Esophagus (tissue), 2 donors: ENCODE results near the gene EIF4EBP2. TPM values are rescaled to one million over a fixed set of nuclear protein-coding genes. Genes with fewer than 3 reads are reported as not detected.
A peak's percentile ranks its signal among the peaks of the same experiment; 100 is the strongest.

Experiments used
- H3K27ac ChIP-seq, 2 donors: one replicate each; pipeline ENCODE4 v1.5.1; 2013; ENCODE audit warnings: low read depth in 2 of 2, mild to moderate bottlenecking in 2 of 2, inconsistent platforms in 1 of 2, low read length in 1 of 2, moderate library complexity in 1 of 2
- H3K27me3 ChIP-seq, 2 donors: one replicate each; pipeline ENCODE4 v1.6.1; 2013; ENCODE audit warnings: low read length in 2 of 2, control low read depth in 1 of 2, mild to moderate bottlenecking in 1 of 2; ENCODE audit not compliant: insufficient read depth in 2 of 2, control insufficient read depth in 1 of 2
- H3K36me3 ChIP-seq, 2 donors: one replicate each; pipeline ENCODE4 v1.6.1; 2013; ENCODE audit warnings: low read length in 1 of 2; ENCODE audit not compliant: control insufficient read depth in 2 of 2, insufficient read depth in 2 of 2
- H3K4me1 ChIP-seq, 2 donors: one replicate each; pipeline ENCODE4 v1.6.1; 2013; ENCODE audit warnings: low read length in 1 of 2; ENCODE audit not compliant: control insufficient read depth in 2 of 2, insufficient read depth in 2 of 2
- H3K4me3 ChIP-seq, 2 donors: one replicate each; pipeline ENCODE4 v1.5.1; 2013; ENCODE audit warnings: low read length in 2 of 2, mild to moderate bottlenecking in 2 of 2, low read depth in 1 of 2, moderate library complexity in 1 of 2
- H3K9me3 ChIP-seq, 2 donors: one replicate each; pipeline ENCODE4 v1.6.1; 2013; ENCODE audit warnings: mild to moderate bottlenecking in 2 of 2, low read depth in 1 of 2, low read length in 1 of 2, moderate library complexity in 1 of 2; ENCODE audit not compliant: control insufficient read depth in 2 of 2, insufficient read depth in 1 of 2
- WGBS, 2 donors: extraction: QIAGEN DNeasy Blood & Tissue Kit; methylation state at CpG; one replicate each; pipeline ENCODE4 v1.1.7; 2013; 5-methylcytosine and 5-hydroxymethylcytosine counted together
- polyA plus RNA-seq, 2 donors: library from polyadenylated mRNA; stranded (reverse); fragments of 200-250 nt; gene quantifications; one replicate each; pipeline ENCODE4 v1.2.3, GENCODE V29; 2013
- donor health status: healthy with polysubstance abuse.
- donor health status: Bipolar disorder and iron deficiency.

Gene EIF4EBP2
- polyA plus RNA-seq, 2 donors, result 18.1 to 18.7 TPM

DNA sequence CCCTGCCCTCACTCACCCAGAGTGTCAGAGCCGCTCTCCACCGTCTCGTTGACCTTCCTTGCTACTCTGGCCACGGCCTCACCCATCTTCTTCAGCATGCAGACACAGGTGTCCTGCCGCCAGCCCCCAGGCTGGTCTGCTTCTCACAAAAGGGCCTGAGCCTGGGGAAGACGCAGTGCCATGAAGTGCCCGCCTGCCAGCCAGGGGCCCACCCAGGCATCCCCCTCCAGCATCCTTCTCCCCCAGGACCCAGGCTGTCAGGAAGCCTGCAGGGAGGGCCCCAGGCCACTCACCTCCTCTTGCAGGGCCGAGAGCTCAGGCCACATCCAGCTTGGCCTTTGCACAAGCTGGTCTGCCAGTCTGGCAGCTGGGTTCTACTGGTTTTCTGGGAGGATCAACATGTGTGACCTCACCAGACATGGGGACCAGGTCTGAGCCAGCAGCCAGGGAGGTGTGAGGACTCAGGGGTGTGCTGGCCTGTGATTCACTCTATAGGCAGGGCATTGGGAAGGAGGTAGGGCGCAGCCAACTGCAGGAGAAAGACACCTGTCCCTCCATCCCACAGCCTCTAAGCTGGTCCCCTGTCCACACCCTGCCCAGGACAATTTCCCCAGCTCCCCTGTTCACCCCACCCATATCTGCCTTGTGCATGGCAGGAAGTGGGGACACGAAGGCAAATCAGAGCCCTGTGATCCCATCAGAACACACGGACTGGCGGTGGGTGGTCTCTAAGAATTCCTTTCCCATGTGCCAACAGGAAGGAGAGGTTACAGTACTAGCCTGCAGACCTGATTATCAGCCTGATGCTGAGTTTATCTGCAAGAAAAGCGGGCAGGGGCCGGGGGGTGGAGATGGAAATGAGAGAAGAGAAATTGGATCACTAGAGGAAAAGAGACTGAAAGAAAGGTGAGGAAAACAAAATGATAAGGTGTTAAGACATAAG, 27.2 kb upstream of the EIF4EBP2 start:
- H3K27me3 ChIP-seq, result no peaks in the 10 kb centered on the region
- H3K4me1 ChIP-seq, result peaks cover 0 to 9% of the 10 kb centered on the region in 2 donors
- H3K4me3 ChIP-seq, result peak overlapping the region in 1 of 2 donors; percentile 27
- H3K36me3 ChIP-seq, result peaks cover 0 to 6% of the 10 kb centered on the region in 2 donors
- H3K9me3 ChIP-seq, result peaks cover 0 to 2% of the 10 kb centered on the region in 2 donors
- 90 to 93% methylated on average over 14 of the region's 14 CpGs for WGBS, 2 donors
- peak overlapping the region; percentile 59 to 76 for H3K27ac ChIP-seq

DNA sequence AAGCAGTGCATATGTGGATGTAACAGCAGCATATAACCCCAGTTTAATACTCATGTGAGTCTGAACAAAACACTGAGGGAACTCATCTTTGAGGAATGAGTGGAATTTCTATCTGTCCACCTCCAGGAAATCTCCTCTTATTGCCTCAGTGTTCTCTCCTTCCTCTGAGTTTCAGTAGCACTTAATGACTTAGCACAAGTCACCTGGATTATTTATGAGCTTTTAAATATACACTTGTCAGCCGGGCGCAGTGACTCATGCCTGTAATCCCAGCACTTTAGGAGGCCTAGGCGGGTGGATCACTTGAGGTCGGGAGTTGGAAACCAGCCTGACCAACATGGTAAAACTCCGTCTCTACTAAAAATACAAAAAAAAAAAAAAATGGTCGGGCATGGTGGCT, 25.8 kb upstream of the EIF4EBP2 start:
- no peak overlapping the region for H3K4me3 ChIP-seq
- no peak overlapping the region for H3K27ac ChIP-seq
- H3K27me3 ChIP-seq, result no peaks in the 10 kb centered on the region
- peaks cover 0 to 2% of the 10 kb centered on the region in 2 donors for H3K9me3 ChIP-seq
- peaks cover 0 to 9% of the 10 kb centered on the region in 2 donors for H3K4me1 ChIP-seq
- 43 to 45% methylated on average over 6 of the region's 6 CpGs for WGBS, 2 donors
- H3K36me3 ChIP-seq, result peaks cover 0 to 6% of the 10 kb centered on the region in 2 donors

DNA sequence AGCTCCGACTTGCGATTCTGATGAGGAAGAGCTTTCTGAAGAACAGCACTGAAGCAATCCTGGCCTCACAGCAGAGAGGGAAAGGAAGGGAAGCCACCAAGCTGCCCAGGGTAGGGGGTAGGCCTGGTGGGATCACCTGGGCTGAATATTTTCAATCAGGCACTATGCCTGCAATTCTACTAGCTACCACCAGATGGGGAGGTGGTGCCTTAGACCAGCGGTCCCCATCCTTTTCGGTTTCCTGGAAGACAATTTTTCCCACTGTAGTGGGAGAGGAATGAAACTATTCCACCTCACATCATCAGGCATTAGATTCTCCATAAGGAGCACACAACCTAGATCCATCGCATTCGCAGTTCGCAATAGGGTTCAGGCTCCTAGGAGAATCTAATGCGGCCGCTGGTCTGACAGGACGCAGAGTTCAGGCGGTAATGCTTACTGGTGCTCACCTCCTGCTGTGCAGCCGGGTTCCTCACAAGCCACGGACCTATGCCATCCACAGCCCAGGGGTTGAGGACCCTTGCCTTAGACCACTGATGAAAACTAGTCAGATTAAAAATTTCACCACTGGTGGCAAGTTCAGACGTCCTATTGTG, 24.3 kb upstream of the EIF4EBP2 start:
- Histone ChIP-seq H3K27ac (no peak overlapping the region), H3K4me3 (no peak overlapping the region), H3K27me3 (no peaks in the 10 kb centered on the region), H3K9me3 (peaks cover 0 to 2% of the 10 kb centered on the region in 2 donors), H3K4me1 (peaks cover 0 to 9% of the 10 kb centered on the region in 2 donors), H3K36me3 (peaks cover 0 to 2% of the 10 kb centered on the region in 2 donors)
- WGBS, 2 donors, result 92 to 93% methylated on average over 14 of the region's 14 CpGs

DNA sequence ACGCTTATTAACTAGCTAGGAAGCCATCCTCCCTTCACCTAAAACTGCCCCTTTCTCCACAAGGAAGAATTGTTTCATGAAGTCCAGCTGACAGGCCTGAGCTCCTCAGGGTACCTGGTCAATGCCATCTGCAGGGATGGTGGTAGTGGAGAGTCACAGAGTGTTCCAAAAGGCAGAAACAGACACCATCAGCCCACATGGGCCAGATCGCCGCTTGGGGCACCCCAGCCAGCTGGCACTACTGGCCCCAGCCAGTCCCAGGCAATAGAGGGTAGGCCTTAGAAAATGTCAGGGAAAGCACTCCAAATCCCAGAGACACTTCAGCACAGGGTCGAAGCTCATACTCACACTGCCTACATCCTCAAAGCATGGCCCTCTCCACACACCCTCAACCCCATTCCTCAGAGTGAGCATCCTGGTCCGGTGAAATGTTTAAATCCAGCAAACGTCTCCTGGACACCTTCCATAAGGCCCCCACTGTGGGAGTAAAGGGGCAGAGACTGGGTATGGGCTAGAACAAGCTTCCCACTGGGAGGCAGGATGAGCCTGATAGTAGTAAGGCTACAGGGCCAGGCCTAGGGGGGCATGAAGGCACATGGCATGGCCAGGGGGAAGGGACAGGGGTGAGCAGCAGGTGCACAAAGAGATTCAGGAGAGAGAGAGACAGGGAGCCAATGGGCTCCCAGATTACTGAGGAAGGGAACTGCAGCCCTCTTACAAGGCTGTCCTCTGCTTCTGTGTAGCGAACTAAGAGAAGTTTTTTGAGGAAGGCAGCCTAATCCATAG, 23.4 kb upstream of the EIF4EBP2 start:
- Histone ChIP-seq H3K4me3 (no peak overlapping the region), H3K36me3 (no peaks in the 10 kb centered on the region), H3K27me3 (no peaks in the 10 kb centered on the region), H3K9me3 (peaks cover 0 to 2% of the 10 kb centered on the region in 2 donors), H3K4me1 (peaks cover 0 to 9% of the 10 kb centered on the region in 2 donors), H3K27ac (no peak overlapping the region)
- 93 to 94% methylated on average over 7 of the region's 7 CpGs for WGBS, 2 donors

DNA sequence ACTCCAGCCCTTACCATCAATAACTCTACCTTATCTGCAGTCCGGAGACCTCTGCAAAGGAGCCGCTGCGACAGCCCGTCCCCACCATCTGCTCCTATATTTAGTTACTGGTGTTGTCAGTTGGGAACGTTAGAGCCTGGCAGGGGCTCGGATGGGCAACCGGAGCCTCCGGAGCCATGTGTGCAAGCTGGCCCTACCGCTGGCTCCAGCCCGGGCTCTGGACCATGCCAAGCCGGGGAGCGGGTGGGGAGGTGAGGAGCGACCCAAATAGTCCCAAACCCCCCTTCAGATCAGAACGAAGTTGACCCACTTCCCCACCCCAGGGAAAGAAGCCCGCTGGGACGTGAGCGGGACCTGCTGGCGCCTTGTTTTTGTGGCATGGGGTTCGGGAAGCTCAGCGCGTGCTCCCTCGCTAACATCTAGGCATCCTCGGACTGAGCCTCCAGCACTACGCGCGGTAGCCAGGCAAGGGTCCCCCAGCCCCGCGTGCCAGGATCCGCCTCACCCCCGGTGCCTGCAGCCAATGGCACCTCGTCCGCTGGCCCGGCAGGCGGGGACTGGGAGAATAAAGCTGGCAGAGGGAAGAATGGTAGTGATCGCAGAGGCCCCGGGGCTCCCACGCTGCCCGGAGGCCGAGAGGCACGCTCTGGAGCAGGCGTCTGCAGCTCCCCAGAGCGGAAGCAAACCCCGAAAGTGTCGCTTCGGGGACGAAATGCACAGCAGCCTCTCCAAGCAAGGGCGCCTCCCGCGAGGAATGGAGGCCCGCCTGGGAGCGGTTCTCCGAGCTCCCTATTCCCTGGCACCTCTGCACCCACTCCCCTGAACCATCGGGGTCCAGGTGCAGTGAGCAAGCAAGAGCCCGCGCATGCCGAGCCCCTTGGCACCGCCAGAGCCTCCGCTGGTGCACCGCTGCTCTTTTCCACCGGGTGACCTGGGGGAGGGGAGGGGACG, 22.2 kb upstream of the EIF4EBP2 start:
- peaks cover 0 to 6% of the 10 kb centered on the region in 2 donors for H3K4me1 ChIP-seq
- peaks cover 0 to 2% of the 10 kb centered on the region in 2 donors for H3K9me3 ChIP-seq
- H3K36me3 ChIP-seq, result no peaks in the 10 kb centered on the region
- no peaks in the 10 kb centered on the region for H3K27me3 ChIP-seq
- peak overlapping the region; percentile 28 to 69 for H3K27ac ChIP-seq
- 4% methylated on average over 61 of the region's 61 CpGs for WGBS, 2 donors
- H3K4me3 ChIP-seq, result peak overlapping the region; percentile 67 to 72

DNA sequence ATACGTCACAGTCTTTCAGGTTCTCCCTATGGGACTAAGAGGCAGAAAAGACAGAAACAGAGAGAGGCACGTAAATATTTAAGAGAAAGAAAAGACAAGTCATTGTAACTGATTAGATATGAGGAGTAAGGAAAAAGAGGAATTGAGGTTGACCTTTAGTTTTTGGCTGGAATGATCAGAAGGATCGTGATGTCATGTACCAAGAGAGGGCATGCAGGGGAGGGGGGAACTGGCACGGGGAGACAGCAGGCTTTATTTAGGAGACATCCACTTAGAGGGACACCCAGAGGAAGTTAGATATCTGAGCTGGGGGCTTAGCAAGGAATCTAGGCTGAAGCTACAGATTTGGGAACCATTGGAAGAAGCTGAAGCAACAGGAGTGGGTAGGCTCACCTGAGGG, 12.3 kb upstream of the EIF4EBP2 start:
- 39 to 57% methylated on average over 4 of the region's 4 CpGs for WGBS, 2 donors
- peaks cover 0 to 3% of the 10 kb centered on the region in 2 donors for H3K4me1 ChIP-seq
- H3K36me3 ChIP-seq, result no peaks in the 10 kb centered on the region
- no peak overlapping the region for H3K4me3 ChIP-seq
- H3K27me3 ChIP-seq, result no peaks in the 10 kb centered on the region
- no peak overlapping the region for H3K27ac ChIP-seq
- H3K9me3 ChIP-seq, result no peaks in the 10 kb centered on the region

DNA sequence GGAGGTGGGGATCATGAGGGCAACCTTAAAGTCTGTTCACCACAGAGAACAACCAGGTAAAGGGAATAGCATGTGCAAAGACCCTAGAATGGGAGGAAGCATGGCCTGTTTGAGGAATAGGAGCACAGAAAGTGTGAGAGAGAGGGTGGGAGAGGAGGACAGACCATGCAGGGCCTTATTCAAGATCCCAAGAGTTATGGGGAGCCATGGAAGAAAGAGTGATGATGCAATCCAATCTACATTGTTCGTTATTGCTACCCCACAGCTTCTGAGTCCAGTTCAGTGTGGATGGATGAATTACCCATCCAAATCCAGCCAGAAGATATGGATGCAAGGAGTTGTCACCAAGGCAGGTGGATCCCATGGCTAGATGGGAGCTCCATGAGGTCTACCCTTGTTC, 7.8 kb upstream of the EIF4EBP2 start:
- H3K4me3 ChIP-seq, result no peak overlapping the region
- H3K4me1 ChIP-seq, result peaks cover 0 to 3% of the 10 kb centered on the region in 2 donors
- no peaks in the 10 kb centered on the region for H3K36me3 ChIP-seq
- H3K27ac ChIP-seq, result no peak overlapping the region
- H3K27me3 ChIP-seq, result no peaks in the 10 kb centered on the region
- no peaks in the 10 kb centered on the region for H3K9me3 ChIP-seq
- 85 to 94% methylated on average over 1 of the region's 1 CpG for WGBS, 2 donors

DNA sequence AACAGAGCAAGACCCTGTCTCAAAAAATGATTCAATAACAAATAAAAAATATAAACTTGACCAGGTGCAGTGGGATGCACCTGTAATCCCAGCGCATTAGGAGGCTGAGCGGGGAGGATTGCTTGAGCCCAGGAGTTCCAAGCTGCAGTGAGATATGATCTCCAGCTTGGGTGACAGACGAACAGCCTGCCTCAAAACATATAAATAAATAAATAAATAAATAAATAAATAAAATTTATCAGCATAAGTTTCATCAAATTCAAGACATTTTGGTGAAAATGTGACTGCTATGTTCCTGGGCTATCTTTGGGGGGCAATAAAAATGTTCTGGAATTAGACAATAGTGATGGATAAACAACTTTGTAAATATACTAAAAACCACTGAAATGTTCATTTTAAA, 4.8 kb upstream of the EIF4EBP2 start:
- no peaks in the 10 kb centered on the region for H3K36me3 ChIP-seq
- no peak overlapping the region for H3K4me3 ChIP-seq
- no peaks in the 10 kb centered on the region for H3K9me3 ChIP-seq
- no peaks in the 10 kb centered on the region for H3K27me3 ChIP-seq
- H3K27ac ChIP-seq, result no peak overlapping the region
- H3K4me1 ChIP-seq, result no peaks in the 10 kb centered on the region
- 91 to 93% methylated on average over 3 of the region's 3 CpGs for WGBS, 2 donors
